ENCODE data around the gene PLEKHG2.

The PLEKHG2 gene

GRCh38 chr19:39419003-39419402 is 6.5 kb downstream of the PLEKHG2 start:
- no peak overlapping the region for H2BK5ac ChIP-seq (ENCODE audit: low read length)
- H2BK12ac ChIP-seq (ENCODE audit: low read length), result no peak overlapping the region
- H2BK120ac ChIP-seq (ENCODE audit: low read depth, low read length), result no peak overlapping the region
- no peak overlapping the region for H3K4ac ChIP-seq (ENCODE audit: low read length)
- H3K9ac ChIP-seq (ENCODE audit: low read depth, low read length, poor library complexity), result no peak overlapping the region
- no peak overlapping the region for H2BK15ac ChIP-seq (ENCODE audit: low read length)
- H3K36me3 ChIP-seq (replicated peaks in 1 of 2; ENCODE audit: control insufficient read depth in 2 of 2, insufficient read depth in 2 of 2, low read length in 2 of 2), result peaks cover 65 to 95% of the 10 kb centered on the region in 2 donors
- no CpG with 5 or more reads among the region's 9 CpGs for WGBS, 2 donors (ENCODE audit: extremely low coverage in 2 of 2, insufficient read length in 2 of 2, insufficient replicate concordance in 1 of 2)
- no peak overlapping the region for H3K23ac ChIP-seq (ENCODE audit: low read depth, low read length, poor library complexity)
- H2AK5ac ChIP-seq (ENCODE audit: low read depth, low read length), result no peak overlapping the region
- H3K9me3 ChIP-seq (replicated peaks in 1 of 2; ENCODE audit: control insufficient read depth in 2 of 2, insufficient read depth in 1 of 2, low read depth in 1 of 2, low read length in 2 of 2), result no peaks in the 10 kb centered on the region
- no peaks in the 10 kb centered on the region for H3K27me3 ChIP-seq (ENCODE audit: control insufficient read depth in 3 of 3, insufficient read depth in 3 of 3, low read depth in 1 of 3, low read length in 3 of 3)
- peaks cover 9 to 24% of the 10 kb centered on the region in 2 donors for H3K4me1 ChIP-seq (ENCODE audit: control insufficient read depth in 2 of 2, insufficient read depth in 1 of 2, low read depth in 1 of 2, low read length in 2 of 2)
- H4K91ac ChIP-seq (ENCODE audit: low read depth, low read length, poor library complexity), result no peak overlapping the region
- H3K4me3 ChIP-seq (ENCODE audit: low read length in 2 of 2), result no peak overlapping the region
- no peak overlapping the region for H4K8ac ChIP-seq (ENCODE audit: low read depth, low read length)
- H3K14ac ChIP-seq (ENCODE audit: low read length), result no peak overlapping the region
- no peak for DNase-seq (ENCODE audit: low spot score)
- H3K4me2 ChIP-seq (ENCODE audit: insufficient read depth, low read length, poor library complexity, severe bottlenecking), result no peak overlapping the region
- peaks cover 15% of the 10 kb centered on the region for H3K79me1 ChIP-seq (ENCODE audit: low read depth, low read length)
- H2AFZ ChIP-seq (ENCODE audit: low read length), result no peak overlapping the region
- no peak overlapping the region for H3K27ac ChIP-seq (replicated peaks; ENCODE audit: low read length)
- H3K18ac ChIP-seq (ENCODE audit: low read length), result no peak overlapping the region

GRCh38 chr19:39420769-39421168 is 8.3 kb downstream of the PLEKHG2 start:
- Histone ChIP-seq H3K4me3 (ENCODE audit: low read length in 2 of 2) (no peak overlapping the region), H3K4ac (ENCODE audit: low read length) (no peak overlapping the region), H3K9me3 (replicated peaks in 1 of 2; ENCODE audit: control insufficient read depth in 2 of 2, insufficient read depth in 1 of 2, low read depth in 1 of 2, low read length in 2 of 2) (no peaks in the 10 kb centered on the region), H3K4me2 (ENCODE audit: insufficient read depth, low read length, poor library complexity, severe bottlenecking) (no peak overlapping the region), H3K27ac (replicated peaks; ENCODE audit: low read length) (no peak overlapping the region), H4K91ac (ENCODE audit: low read depth, low read length, poor library complexity) (no peak overlapping the region), H2AK5ac (ENCODE audit: low read depth, low read length) (no peak overlapping the region), H3K14ac (ENCODE audit: low read length) (no peak overlapping the region), H4K8ac (ENCODE audit: low read depth, low read length) (no peak overlapping the region), H2AFZ (ENCODE audit: low read length) (no peak overlapping the region), H2BK15ac (ENCODE audit: low read length) (no peak overlapping the region), H3K9ac (ENCODE audit: low read depth, low read length, poor library complexity) (no peak overlapping the region), H2BK120ac (ENCODE audit: low read depth, low read length) (no peak overlapping the region), H3K36me3 (replicated peaks in 1 of 2; ENCODE audit: control insufficient read depth in 2 of 2, insufficient read depth in 2 of 2, low read length in 2 of 2) (peaks cover 71 to 97% of the 10 kb centered on the region in 2 donors), H3K4me1 (ENCODE audit: control insufficient read depth in 2 of 2, insufficient read depth in 1 of 2, low read depth in 1 of 2, low read length in 2 of 2) (peaks cover 4 to 10% of the 10 kb centered on the region in 2 donors), H3K79me1 (ENCODE audit: low read depth, low read length) (peaks cover 10% of the 10 kb centered on the region), H3K27me3 (ENCODE audit: control insufficient read depth in 3 of 3, insufficient read depth in 3 of 3, low read depth in 1 of 3, low read length in 3 of 3) (no peaks in the 10 kb centered on the region), H2BK12ac (ENCODE audit: low read length) (no peak overlapping the region), H3K18ac (ENCODE audit: low read length) (no peak overlapping the region), H2BK5ac (ENCODE audit: low read length) (no peak overlapping the region), H3K23ac (ENCODE audit: low read depth, low read length, poor library complexity) (no peak overlapping the region)
- WGBS, 2 donors (ENCODE audit: extremely low coverage in 2 of 2, insufficient read length in 2 of 2, insufficient replicate concordance in 1 of 2), result no CpG with 5 or more reads among the region's 15 CpGs
- no peak for DNase-seq (ENCODE audit: low spot score)

GRCh38 chr19:39422020-39422419 is 9.6 kb downstream of the PLEKHG2 start:
- Histone ChIP-seq H2BK120ac (ENCODE audit: low read depth, low read length) (no peak overlapping the region), H3K14ac (ENCODE audit: low read length) (no peak overlapping the region), H3K4me3 (ENCODE audit: low read length in 2 of 2) (no peak overlapping the region), H3K4me2 (ENCODE audit: insufficient read depth, low read length, poor library complexity, severe bottlenecking) (no peak overlapping the region), H4K91ac (ENCODE audit: low read depth, low read length, poor library complexity) (no peak overlapping the region), H3K23ac (ENCODE audit: low read depth, low read length, poor library complexity) (no peak overlapping the region), H3K18ac (ENCODE audit: low read length) (no peak overlapping the region), H2AFZ (ENCODE audit: low read length) (no peak overlapping the region), H3K9me3 (replicated peaks in 1 of 2; ENCODE audit: control insufficient read depth in 2 of 2, insufficient read depth in 1 of 2, low read depth in 1 of 2, low read length in 2 of 2) (no peaks in the 10 kb centered on the region), H3K4ac (ENCODE audit: low read length) (no peak overlapping the region), H2BK5ac (ENCODE audit: low read length) (no peak overlapping the region), H2BK15ac (ENCODE audit: low read length) (no peak overlapping the region), H3K4me1 (ENCODE audit: control insufficient read depth in 2 of 2, insufficient read depth in 1 of 2, low read depth in 1 of 2, low read length in 2 of 2) (peaks cover 7 to 9% of the 10 kb centered on the region in 2 donors), H3K36me3 (replicated peaks in 1 of 2; ENCODE audit: control insufficient read depth in 2 of 2, insufficient read depth in 2 of 2, low read length in 2 of 2) (peaks cover 63 to 93% of the 10 kb centered on the region in 2 donors), H3K27ac (replicated peaks; ENCODE audit: low read length) (no peak overlapping the region), H2AK5ac (ENCODE audit: low read depth, low read length) (no peak overlapping the region), H3K9ac (ENCODE audit: low read depth, low read length, poor library complexity) (no peak overlapping the region), H3K79me1 (ENCODE audit: low read depth, low read length) (peaks cover 4% of the 10 kb centered on the region), H3K27me3 (ENCODE audit: control insufficient read depth in 3 of 3, insufficient read depth in 3 of 3, low read depth in 1 of 3, low read length in 3 of 3) (no peaks in the 10 kb centered on the region), H4K8ac (ENCODE audit: low read depth, low read length) (no peak overlapping the region), H2BK12ac (ENCODE audit: low read length) (no peak overlapping the region)
- DNase-seq (ENCODE audit: low spot score), result no peak
- WGBS, 2 donors (ENCODE audit: extremely low coverage in 2 of 2, insufficient read length in 2 of 2, insufficient replicate concordance in 1 of 2), result no CpG with 5 or more reads among the region's 5 CpGs

- Histone ChIP-seq H3K14ac (ENCODE audit: low read length) (no peak overlapping the region), H2BK12ac (ENCODE audit: low read length) (no peak overlapping the region), H4K8ac (ENCODE audit: low read depth, low read length) (no peak overlapping the region), H3K79me1 (ENCODE audit: low read depth, low read length) (peaks cover 2% of the 10 kb centered on the region), H3K9ac (ENCODE audit: low read depth, low read length, poor library complexity) (no peak overlapping the region), H3K36me3 (replicated peaks in 1 of 2; ENCODE audit: control insufficient read depth in 2 of 2, insufficient read depth in 2 of 2, low read length in 2 of 2) (peaks cover 54 to 78% of the 10 kb centered on the region in 2 donors), H3K4me1 (ENCODE audit: control insufficient read depth in 2 of 2, insufficient read depth in 1 of 2, low read depth in 1 of 2, low read length in 2 of 2) (peaks cover 12 to 15% of the 10 kb centered on the region in 2 donors), H3K27me3 (ENCODE audit: control insufficient read depth in 3 of 3, insufficient read depth in 3 of 3, low read depth in 1 of 3, low read length in 3 of 3) (no peaks in the 10 kb centered on the region), H3K23ac (ENCODE audit: low read depth, low read length, poor library complexity) (no peak overlapping the region), H4K91ac (ENCODE audit: low read depth, low read length, poor library complexity) (no peak overlapping the region), H3K27ac (replicated peaks; ENCODE audit: low read length) (no peak overlapping the region), H2BK120ac (ENCODE audit: low read depth, low read length) (no peak overlapping the region), H3K9me3 (replicated peaks in 1 of 2; ENCODE audit: control insufficient read depth in 2 of 2, insufficient read depth in 1 of 2, low read depth in 1 of 2, low read length in 2 of 2) (no peaks in the 10 kb centered on the region), H3K4me3 (ENCODE audit: low read length in 2 of 2) (no peak overlapping the region), H2BK15ac (ENCODE audit: low read length) (no peak overlapping the region), H3K4ac (ENCODE audit: low read length) (no peak overlapping the region), H3K18ac (ENCODE audit: low read length) (no peak overlapping the region), H2AFZ (ENCODE audit: low read length) (no peak overlapping the region), H2BK5ac (ENCODE audit: low read length) (no peak overlapping the region), H3K4me2 (ENCODE audit: insufficient read depth, low read length, poor library complexity, severe bottlenecking) (no peak overlapping the region), H2AK5ac (ENCODE audit: low read depth, low read length) (no peak overlapping the region)
- no CpG with 5 or more reads among the region's 35 CpGs for whole genome bisulfite sequencing, 2 donors (ENCODE audit: extremely low coverage in 2 of 2, insufficient read length in 2 of 2, insufficient replicate concordance in 1 of 2)
- no peak for DNase-seq (ENCODE audit: low spot score)
These were observed 11.0 kb downstream of the PLEKHG2 start for GRCh38 chr19:39423258-39424086.

Measured in neuronal stem cell (in vitro differentiated cells).